HCT116 (cell line): ENCODE data around the gene MYO3B. TPM values are rescaled to one million over a fixed set of nuclear protein-coding genes. Genes with fewer than 3 reads are reported as not detected.

Source experiments
- ATAC-seq: fragments of 200-7000 bp; cut with Tn5 transposase; 2 replicates; pipeline ENCODE4 v1.9.1; 2020; ENCODE audit warnings: mild to moderate bottlenecking, moderate library complexity
- BruUV-seq: library from RNA; stranded (reverse); fragments of 400-500 nt; replicated peaks from 2 replicates; lab custom pipeline; 2021; lab: Mats Ljungman, UMichigan
- CTCF ChIA-PET: fragments of 300-600 bp; sonication (Branson Sonifier 250); formaldehyde crosslinking; loops from one replicate; lab custom pipeline; 2021; ENCODE audit warnings: antibody characterized with exemption; lab: Charles Lee
- POLR2A ChIA-PET: fragments of 300-600, 350-600 bp; sonication (Branson Sonifier 250); formaldehyde crosslinking; loops from one replicate; lab custom pipeline; 2021; ENCODE audit warnings: antibody characterized with exemption; lab: Charles Lee
- RAD21 ChIA-PET, 2 experiments: fragments of 300-600 bp; sonication (Branson Sonifier 250); formaldehyde crosslinking; loops; one replicate each; lab custom pipeline; 2023; ENCODE audit warnings: low total read pairs in 2 of 2; ENCODE audit not compliant: uncharacterized antibody in 2 of 2, unreplicated experiment in 2 of 2, low non-redundant PET in 1 of 2; lab: Charles Lee
- DNase-seq: peaks from one replicate; pipeline ENCODE4 v3.0.0-alpha.2; 2010; ENCODE audit warnings: low read depth, low spot score
- H2AFZ ChIP-seq: fragments of 200-600 bp; shearing (Covaris generic), sonication (generic); 2 replicates; pipeline ENCODE4 v1.6.1; 2017; ENCODE audit warnings: low read depth, mixed run types, mixed read lengths, antibody characterized with exemption, low read length; ENCODE audit not compliant: poor library complexity, severe bottlenecking
- H3K27ac ChIP-seq: 2 replicates; pipeline ENCODE4 v1.5.1; 2012; ENCODE audit warnings: low read depth, low read length
- H3K27me3 ChIP-seq: fragments of 200-600 bp; sonication (generic); 2 replicates; pipeline ENCODE4 v1.6.1; 2016; ENCODE audit warnings: mixed run types, low read length, mixed read lengths; ENCODE audit not compliant: insufficient read depth
- H3K36me3 ChIP-seq, 2 experiments: fragments of 200-500 bp in 1 of 2; fragments of 200-600 bp in 1 of 2; sonication (Bioruptor generic) in 1 of 2; sonication (generic) in 1 of 2; 2 replicates each; pipeline versions ENCODE4 v1.5.1 to v1.6.1; 2014 to 2016; ENCODE audit warnings: low read length in 2 of 2, inconsistent platforms in 1 of 2, mixed read lengths in 1 of 2, mixed run types in 1 of 2; ENCODE audit not compliant: insufficient read depth in 2 of 2, control insufficient read depth in 1 of 2
- H3K4me1 ChIP-seq, 2 experiments: fragments of 200-600 bp in 1 of 2; sonication (generic) in 1 of 2; 2 replicates each; pipeline versions ENCODE4 v1.5.1 to v1.6.1; 2012 to 2017; ENCODE audit warnings: low read length in 2 of 2, inconsistent platforms in 1 of 2, mild to moderate bottlenecking in 1 of 2, mixed read lengths in 1 of 2, mixed run types in 1 of 2, moderate library complexity in 1 of 2; ENCODE audit not compliant: insufficient read depth in 2 of 2, control insufficient read depth in 1 of 2
- H3K4me2 ChIP-seq: fragments of 200-600 bp; sonication (generic); 2 replicates; pipeline ENCODE4 v1.6.1; 2017; ENCODE audit warnings: mixed run types, low read length, mixed read lengths
- H3K4me3 ChIP-seq, 2 experiments: fragments of 200-600 bp in 1 of 2; sonication (generic) in 1 of 2; replicated peaks in 1 of 2; 2 replicates each; pipeline ENCODE4 v1.5.1; 2011 to 2016; ENCODE audit warnings: low read length in 2 of 2, control low read depth in 1 of 2, low read depth in 1 of 2, mild to moderate bottlenecking in 1 of 2, mixed read lengths in 1 of 2, mixed run types in 1 of 2
- H3K79me2 ChIP-seq: fragments of 200-600 bp; sonication (generic); 2 replicates; pipeline ENCODE4 v1.6.1; 2017; ENCODE audit warnings: mild to moderate bottlenecking, mixed run types, low read length, moderate library complexity, mixed read lengths; ENCODE audit not compliant: insufficient read depth
- H3K9ac ChIP-seq: fragments of 200-600 bp; sonication (generic); 2 replicates; pipeline ENCODE4 v1.6.1; 2016; ENCODE audit warnings: low read length, mixed read lengths
- H3K9me2 ChIP-seq: fragments of 200-600 bp; sonication (generic), shearing (Covaris generic); 2 replicates; pipeline ENCODE4 v1.6.1; 2017; ENCODE audit warnings: mixed run types, mild to moderate bottlenecking, moderate library complexity; ENCODE audit not compliant: insufficient read depth
- H3K9me3 ChIP-seq, 2 experiments: fragments of 200-500 bp in 1 of 2; fragments of 200-600 bp in 1 of 2; sonication (Bioruptor generic) in 1 of 2; sonication (generic) in 1 of 2; 2 replicates each; pipeline ENCODE4 v1.6.1; 2014 to 2017; ENCODE audit warnings: low read length in 2 of 2, mixed read lengths in 2 of 2, inconsistent platforms in 1 of 2, low read depth in 1 of 2, mild to moderate bottlenecking in 1 of 2, mixed run types in 1 of 2, moderate library complexity in 1 of 2; ENCODE audit not compliant: control insufficient read depth in 1 of 2, insufficient read depth in 1 of 2
- H4K20me1 ChIP-seq: fragments of 200-600 bp; sonication (generic), shearing (Covaris generic); 2 replicates; pipeline ENCODE4 v1.6.1; 2017; ENCODE audit warnings: mixed run types, mild to moderate bottlenecking, moderate library complexity; ENCODE audit not compliant: insufficient read depth
- CBX3 ChIP-seq: IDR thresholded peaks from 2 replicates; pipeline ENCODE4 v1.6.1; 2012; ENCODE audit warnings: low read depth
- CEBPB ChIP-seq: IDR thresholded peaks from 2 replicates; pipeline ENCODE4 v1.6.1; 2012; ENCODE audit warnings: low read depth
- CTCF ChIP-seq, 3 experiments: fragments of 200-600 bp in 1 of 3; sonication (generic) in 1 of 3; IDR thresholded peaks in 2 of 3; conservative IDR thresholded peaks in 1 of 3; 2 replicates each; pipeline ENCODE4 v1.5.1; 2012 to 2017; ENCODE audit warnings: low read depth in 2 of 3, low read length in 2 of 3, antibody characterized with exemption in 1 of 3, borderline replicate concordance in 1 of 3, control low read depth in 1 of 3, mild to moderate bottlenecking in 1 of 3, mixed read lengths in 1 of 3, mixed run types in 1 of 3, moderate library complexity in 1 of 3; ENCODE audit not compliant: insufficient read depth in 1 of 3
- EGR1 ChIP-seq: IDR thresholded peaks from 2 replicates; pipeline ENCODE4 v1.6.1; 2012; ENCODE audit warnings: low read depth
- EZH2 ChIP-seq: fragments of 200-600 bp; sonication (generic); IDR thresholded peaks from 2 replicates; pipeline ENCODE4 v1.6.1; 2017; ENCODE audit warnings: antibody characterized with exemption, mixed run types
- EZH2phosphoT487 ChIP-seq: fragments of 200-600 bp; IDR thresholded peaks from 2 replicates; pipeline ENCODE4 v1.6.1; 2018; ENCODE audit warnings: antibody characterized with exemption, borderline replicate concordance
- FOSL1 ChIP-seq: IDR thresholded peaks from 2 replicates; pipeline ENCODE4 v1.6.1; 2012; ENCODE audit warnings: low read depth
- JUND ChIP-seq: IDR thresholded peaks from 2 replicates; pipeline ENCODE4 v1.6.1; 2012
- POLR2A ChIP-seq: IDR thresholded peaks from 2 replicates; pipeline ENCODE4 v1.7.0; 2011; ENCODE audit warnings: borderline replicate concordance; ENCODE audit not compliant: insufficient read depth, insufficient read length; ENCODE audit errors: extremely low read depth
- POLR2AphosphoS5 ChIP-seq: IDR thresholded peaks from 2 replicates; pipeline ENCODE4 v1.6.1; 2011; ENCODE audit warnings: mild to moderate bottlenecking, low read depth, low read length, moderate library complexity
- REST ChIP-seq: IDR thresholded peaks from 2 replicates; pipeline ENCODE4 v1.6.1; 2012; ENCODE audit warnings: low read depth
- SIN3A ChIP-seq: IDR thresholded peaks from 2 replicates; pipeline ENCODE4 v1.6.1; 2012; ENCODE audit warnings: low read depth
- SRF ChIP-seq: IDR thresholded peaks from 2 replicates; pipeline ENCODE4 v1.6.1; 2012; ENCODE audit warnings: low read depth
- TCF7L2 ChIP-seq: IDR thresholded peaks from 2 replicates; pipeline ENCODE4 v1.7.0; 2011; ENCODE audit warnings: borderline replicate concordance, inconsistent platforms; ENCODE audit not compliant: insufficient read depth, insufficient read length; ENCODE audit errors: extremely low read depth
- ZFX ChIP-seq: fragments of 450-650 bp; IDR thresholded peaks from 2 replicates; pipeline ENCODE4 v1.6.1; 2017
- intact Hi-C: fragments of 100-400 bp; cut with micrococcal nuclease; formaldehyde crosslinking; loops from 2 replicates; pipeline ENCODE4 v1.10.0; 2022
- total RNA-seq: library from RNA; stranded (reverse); gene quantifications from one replicate; pipeline ENCODE4 v1.2.1, GENCODE V29; 2021; ENCODE audit not compliant: unreplicated experiment

MYO3B gene
- total RNA-seq, 1 experiment from 2014 or later: not detected

DNA sequence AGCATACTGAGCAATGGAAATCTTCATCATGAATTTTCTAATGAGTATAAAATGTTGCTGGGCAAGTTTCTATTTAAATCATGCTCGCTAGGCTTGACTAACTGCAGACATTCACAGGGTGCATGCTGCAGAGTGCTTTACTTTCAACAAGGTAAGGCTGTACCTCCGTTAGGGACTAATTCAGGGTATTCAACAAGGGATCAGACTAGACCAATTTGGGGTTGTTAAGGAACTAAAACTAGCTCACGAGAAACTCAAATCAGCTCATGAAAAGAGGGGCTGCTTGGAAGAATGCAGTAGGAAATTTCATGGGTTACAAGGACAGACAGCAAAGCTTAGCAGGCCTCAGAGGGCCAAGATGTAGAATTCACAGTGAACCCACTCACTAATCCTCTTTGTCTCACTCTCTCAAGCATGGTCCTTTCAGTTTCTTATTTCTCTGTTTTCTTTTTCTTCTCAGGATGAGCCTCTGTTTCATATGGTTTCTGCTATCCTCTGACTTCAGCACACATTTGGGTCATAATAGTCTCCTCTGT, 2.2 kb downstream of the MYO3B start:
- BruUV-seq: no TSS peak
- ChIA-PET RAD21 (no interaction called here), POLR2A (no interaction called here), CTCF (no interaction called here)
- no peaks in the 10 kb centered on the region for H3K4me1 ChIP-seq
- no peak overlapping the region for H2AFZ ChIP-seq
- DNase-seq (no peak), ATAC-seq (no peak)
- no peaks in the 10 kb centered on the region for H3K27me3 ChIP-seq
- H3K4me3 ChIP-seq: no peak overlapping the region
- H3K9me3 ChIP-seq: no peaks in the 10 kb centered on the region
- H3K9me2 ChIP-seq: no peaks in the 10 kb centered on the region; the same call in 1 of the 2 replicates
- no peaks in the 10 kb centered on the region for H4K20me1 ChIP-seq
- H3K9ac ChIP-seq: no peak overlapping the region
- no peaks in the 10 kb centered on the region for H3K79me2 ChIP-seq
- no peak overlapping the region for H3K4me2 ChIP-seq
- H3K27ac ChIP-seq: no peak overlapping the region
- intact Hi-C loops: no loop called here
- H3K36me3 ChIP-seq: no peaks in the 10 kb centered on the region
- TF ChIP-seq SRF (no peak), CEBPB (no peak), EZH2phosphoT487 (no peak), TCF7L2 (no peak), EZH2 (no peak), POLR2A (no peak), EGR1 (no peak), REST (no peak), CBX3 (no peak), FOSL1 (no peak), JUND (no peak), CTCF (IDR thresholded peaks at IDR 0.05 in 2 of 3, conservative IDR thresholded peaks at IDR 0.05 in 1 of 3; ENCODE audit: borderline replicate concordance in 1 of 3, insufficient read depth in 1 of 3, low read depth in 2 of 3, low read length in 2 of 3) (no peak), ZFX (no peak), SIN3A (no peak), POLR2AphosphoS5 (no peak)
